GM21515 (cell line): ENCODE results near the gene FAM53B.
A peak's percentile ranks its signal among the peaks of the same experiment; 100 is the strongest.

Experiments used
- ATAC-seq: cut with Tn5 transposase; IDR thresholded peaks from one replicate; pipeline ENCODE4 v1.9.1; 2021; ENCODE audit not compliant: unreplicated experiment

Gene FAM53B

DNA sequence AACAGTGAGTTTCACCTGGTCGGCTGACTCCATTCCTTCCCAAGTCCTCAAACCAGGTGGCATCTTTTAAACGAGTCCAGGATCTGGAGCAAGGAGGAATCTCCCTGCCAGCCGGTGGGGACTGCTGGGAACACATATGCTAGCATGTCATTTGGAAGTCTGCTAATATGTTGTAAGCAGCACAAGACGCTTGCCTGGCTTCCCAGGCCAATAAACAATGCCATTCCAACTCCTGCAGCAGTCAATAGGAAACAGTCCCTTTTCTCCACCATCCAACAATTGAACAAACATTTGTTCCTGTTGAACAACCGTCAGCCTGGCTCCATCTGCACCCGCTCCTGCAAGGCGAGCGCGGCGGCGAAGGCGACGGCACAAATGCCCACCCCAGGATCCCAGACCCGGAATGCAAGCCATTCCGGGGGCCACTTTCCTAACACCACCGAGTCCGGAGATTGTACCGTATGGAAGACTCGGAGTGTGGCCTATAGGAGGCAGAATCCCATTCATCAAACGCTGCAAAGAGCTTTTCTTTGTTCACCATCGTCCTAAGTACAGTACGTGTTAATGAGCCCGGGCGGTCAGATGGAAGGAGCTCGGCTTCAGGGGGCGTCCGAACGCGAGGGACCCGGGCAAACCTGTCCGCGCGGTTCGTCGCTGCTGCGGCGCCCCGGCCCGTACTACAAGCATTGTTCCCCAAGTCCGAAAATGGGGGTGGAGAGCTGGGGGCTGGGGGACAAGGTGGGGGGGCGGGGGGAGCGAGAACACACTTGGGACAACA is 1.6 kb downstream of the FAM53B start:
- no peak for ATAC-seq

DNA sequence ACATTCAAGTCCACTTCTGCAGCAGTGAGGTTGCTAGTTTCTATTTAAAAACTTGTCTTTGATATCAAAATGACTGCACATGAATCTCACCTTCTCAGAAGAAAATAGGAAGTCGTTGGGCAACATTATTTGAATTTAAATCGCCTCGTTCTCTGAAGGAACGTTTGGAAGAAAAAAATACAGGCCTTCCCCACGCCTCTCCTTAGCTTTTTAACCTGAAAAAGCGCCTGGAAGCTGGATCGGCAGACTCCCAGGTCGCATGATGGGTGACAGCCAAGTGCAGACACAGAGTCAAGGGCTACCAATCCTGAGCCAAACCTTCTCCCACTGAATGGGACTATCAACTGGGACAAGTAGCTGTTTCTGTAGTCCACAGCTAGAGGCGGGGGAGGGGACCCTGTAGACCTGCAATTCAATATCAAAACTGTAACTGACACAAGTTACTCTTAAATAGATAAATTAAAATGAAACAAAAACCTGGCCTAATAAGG is 2.2 kb downstream of the FAM53B start:
- no peak for ATAC-seq

DNA sequence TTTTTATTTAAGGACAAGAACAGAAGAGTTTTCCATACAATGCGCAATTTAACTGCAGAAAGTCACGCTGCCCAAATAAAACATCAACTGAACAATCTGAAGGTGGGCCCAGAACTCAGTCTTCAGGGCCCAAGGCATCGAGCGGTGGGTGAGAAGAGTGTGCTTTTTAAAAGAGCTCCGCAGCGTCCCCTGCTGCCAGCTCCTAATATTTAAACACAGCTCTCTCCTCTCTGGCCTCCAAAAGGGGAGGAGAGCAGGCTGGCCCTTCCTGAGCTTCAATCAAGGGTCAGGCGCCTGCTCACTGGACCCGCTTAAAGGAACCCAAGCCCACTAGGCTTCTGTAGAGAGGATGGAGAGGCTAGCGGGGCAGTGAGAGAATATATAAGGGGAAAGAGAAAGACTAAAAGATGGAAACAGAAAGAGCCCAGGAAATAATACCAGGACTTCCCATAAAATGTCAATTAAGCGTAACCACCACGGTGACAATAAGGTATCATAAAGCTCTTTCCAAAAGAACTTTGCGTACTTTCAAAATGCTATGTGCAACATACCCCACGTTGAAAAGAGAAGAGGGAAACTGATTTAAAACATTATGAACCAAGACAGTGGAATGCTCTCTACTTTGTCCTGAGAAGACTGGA is 2.8 kb downstream of the FAM53B start:
- no peak for ATAC-seq

DNA sequence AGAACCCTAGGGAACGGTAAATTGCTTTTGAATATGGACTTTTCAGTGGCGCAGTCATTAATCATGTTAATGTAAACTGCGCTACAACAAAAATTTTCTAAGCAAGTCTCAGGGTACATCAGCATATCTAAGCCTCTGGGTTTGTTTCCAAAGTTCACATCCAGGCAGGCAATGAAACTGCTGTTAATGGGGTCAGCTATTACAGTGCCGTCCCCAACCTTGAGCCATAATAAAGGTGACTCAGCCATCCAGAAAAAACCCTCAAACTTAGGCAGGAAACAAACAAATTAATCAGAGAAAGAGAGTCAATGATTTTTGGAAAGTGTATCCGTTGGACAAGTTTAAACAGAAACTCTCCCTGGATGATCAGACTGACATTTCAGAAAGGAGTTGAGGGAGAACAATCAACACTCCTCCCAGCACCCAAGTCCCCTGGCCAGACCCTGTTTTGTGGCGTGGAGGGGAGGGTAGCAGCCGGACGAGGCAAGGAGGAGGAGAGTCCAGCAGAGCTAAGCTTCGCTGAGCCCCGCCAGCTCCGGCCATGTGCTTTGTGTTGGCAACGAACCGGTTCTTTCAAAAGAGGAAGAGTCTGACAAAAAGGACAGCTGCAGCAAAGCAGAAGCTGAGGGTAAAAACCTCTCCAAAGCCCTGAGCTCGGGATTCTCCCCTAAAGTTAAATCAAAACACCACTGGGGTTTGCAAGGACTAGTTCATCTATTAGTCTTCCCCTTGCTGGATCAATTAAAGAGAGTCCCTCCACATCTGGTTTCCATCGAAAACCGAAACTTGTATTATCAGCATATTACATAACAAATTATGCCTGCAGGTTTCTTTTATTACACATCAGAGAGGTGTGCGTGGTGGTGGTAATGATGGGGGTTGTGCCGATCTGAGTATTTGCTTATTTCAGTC is 3.6 kb downstream of the FAM53B start:
- no peak for ATAC-seq

DNA sequence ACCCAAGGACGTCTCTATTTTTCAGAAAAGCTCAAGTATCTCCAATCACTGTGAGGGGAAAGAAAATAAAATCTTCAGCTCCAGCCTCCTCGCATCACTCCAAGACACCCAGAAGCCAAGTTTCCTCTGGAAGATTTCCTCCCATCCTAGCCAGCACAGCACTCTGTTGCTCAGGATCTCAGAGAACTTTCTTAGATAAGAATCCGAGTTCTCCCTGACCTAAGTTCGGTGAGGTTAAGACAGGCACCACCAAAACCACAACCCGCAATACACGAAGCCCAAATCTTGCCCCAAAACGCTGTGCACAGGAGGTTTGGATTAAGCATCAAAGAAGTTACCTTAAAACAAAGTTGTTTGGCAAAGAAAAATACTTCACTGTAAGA is 4.2 kb downstream of the FAM53B start:
- no peak for ATAC-seq

DNA sequence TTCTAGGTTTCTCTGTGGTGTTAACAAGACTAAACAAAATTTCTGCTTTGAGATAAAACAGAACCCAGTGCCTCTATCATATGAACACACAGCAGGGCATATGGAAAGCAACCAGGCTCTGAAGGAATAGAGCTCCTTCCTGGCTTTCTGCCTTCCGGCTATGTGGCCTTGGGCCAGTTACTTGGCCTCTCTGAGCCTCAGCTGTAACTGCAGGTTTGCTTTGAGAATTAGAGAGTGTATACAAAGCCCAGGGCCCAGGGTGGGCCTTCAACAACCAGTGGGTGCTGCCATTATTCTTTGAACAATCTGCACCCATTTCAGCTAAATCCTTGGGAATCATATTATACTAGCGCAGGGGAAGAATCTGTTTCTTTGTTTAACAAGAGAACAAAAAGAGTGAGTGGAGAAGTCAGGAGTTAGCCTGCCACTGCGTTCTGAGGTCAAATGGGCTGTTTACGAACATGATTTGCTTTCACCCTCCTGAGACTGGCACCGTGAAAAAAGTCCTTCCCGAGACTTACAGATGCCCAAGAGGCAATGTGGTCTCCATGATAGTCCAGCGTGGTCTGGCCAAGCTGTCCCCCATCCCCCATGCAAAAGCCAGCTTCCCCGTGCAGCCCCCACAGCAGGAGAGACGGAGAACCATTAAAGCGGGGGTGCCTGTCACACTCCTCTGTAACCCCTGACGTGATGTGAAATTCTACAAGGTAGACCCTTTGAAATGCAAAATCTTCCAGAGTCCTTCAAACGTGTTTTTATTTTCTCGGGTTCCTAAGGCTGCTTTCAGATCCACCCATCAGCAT is 4.9 kb downstream of the FAM53B start:
- ATAC-seq, result no peak

DNA sequence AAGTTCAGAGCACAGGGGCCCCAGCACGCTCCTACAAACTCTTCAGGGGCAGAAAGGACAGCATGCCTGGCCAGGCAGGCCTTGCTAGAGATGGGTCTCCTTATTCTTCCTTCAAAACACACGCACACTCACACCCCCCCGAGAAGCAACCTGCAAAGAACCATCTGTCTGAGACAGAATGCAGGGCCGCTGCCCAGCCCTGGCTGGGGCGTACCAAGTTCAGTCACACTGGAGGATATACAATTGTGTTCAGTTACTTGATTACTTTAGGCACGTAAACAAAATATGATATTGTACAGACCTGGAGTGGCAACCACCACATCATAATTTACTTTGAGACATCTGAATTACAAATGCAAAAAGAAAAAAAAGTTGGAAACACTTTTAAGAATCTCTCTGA is 5.7 kb downstream of the FAM53B start:
- no peak for ATAC-seq

DNA sequence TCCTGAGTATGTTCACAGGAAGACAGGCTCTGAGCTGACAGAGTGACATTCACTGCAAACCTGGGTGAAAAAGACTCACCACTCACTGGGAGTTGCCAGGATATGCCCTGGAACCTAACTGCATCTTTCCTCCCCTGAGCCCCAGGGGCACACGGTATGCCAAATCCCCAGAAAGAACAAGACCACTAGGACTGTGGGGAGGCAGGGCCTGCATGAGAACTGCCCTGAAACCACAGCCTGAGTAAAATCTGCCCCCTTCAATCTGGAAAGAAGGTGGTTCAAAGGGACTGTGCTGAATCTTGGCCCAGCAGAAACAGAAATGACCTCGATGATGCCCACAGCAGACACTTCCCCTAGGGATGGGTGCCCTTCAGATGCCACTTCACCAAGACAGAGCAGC is 6.5 kb downstream of the FAM53B start:
- ATAC-seq, result no peak

DNA sequence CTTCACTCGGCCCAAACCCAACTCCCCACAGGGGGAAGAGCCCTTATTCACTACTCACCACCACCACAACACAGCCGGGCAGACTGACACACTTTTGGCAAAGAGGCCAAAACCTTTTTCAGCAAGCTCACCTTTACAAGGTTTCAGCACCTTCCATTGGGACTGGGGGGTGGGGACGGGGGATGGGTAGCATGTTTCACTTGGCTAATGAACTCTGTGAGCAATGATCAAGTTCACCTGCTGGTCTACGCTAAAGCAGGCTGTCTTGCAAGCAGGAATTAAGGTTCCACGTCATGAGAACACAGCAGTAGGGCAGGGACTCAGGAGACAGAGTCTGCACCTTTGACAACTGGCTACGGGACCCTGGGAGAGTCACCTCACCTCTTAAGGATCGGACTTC is 7.0 kb downstream of the FAM53B start:
- no peak for ATAC-seq

DNA sequence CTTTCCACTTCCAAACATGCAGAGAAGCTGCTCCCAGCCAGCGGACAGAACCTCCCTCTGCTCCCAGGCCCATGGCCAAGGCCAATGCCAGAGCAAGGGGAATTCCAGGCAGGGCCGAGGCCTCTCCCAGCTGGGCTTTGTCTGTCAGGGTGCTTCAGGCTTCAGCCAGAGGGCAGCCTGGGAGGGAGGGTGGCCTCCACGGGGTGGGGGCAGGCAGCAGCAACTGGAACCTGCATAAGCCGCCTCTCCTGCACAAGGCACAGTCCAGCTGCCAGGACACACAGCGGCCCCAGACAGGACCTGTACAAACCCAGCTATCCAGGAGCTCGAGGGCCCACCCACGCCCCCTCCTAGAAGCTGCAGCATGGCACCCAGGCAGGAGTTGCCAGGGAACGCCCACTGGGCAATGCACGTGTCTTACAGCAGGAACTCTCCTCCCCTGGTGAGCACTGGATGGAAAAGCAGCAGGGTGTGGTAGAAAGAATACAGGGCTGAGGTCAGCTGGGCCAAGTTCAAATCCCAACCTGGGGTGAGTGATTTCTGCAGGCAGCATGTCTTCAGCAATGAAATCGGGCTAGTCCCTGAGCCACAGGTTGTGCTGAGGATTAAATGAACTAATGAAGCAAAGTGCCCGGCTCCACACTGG is 7.6 kb downstream of the FAM53B start:
- ATAC-seq, result no peak

DNA sequence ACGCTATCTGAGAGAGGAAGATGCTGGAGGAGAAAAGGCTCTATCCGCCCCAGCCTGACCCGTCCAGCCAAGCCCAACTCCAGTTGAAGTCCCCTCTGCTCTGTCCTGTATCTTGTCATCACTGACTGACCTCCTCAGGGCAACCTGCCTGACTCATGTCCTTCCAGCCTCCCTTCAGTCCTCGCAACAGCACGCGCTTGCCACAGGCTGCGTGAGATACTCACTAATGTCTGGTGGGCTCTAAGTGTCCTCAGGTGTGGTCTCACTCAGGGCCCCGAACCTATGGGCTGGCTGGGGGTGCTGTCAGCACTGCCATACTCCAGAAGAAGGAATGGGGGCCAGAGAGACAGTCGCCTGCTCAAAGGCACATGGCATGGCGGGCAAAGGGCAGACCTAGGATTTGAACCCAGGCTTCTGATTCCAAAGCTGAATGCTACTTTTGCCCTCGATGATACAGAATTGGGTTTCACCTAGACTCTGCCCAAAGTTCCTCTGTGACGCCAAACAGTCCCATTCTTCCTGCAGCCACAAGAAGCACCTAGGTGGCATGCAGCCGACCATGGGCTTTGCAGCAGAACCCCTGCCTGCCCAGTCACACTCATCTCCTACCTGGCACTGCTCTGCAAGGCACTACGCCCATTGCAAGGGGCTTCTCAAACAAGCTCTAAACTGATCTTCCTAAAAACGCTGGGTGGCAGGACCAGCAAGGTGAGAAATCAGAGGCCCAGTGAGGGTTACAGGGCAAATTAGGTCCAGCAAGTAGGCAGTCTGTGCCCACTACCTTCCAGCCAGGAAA is 8.5 kb downstream of the FAM53B start:
- ATAC-seq, result no peak

DNA sequence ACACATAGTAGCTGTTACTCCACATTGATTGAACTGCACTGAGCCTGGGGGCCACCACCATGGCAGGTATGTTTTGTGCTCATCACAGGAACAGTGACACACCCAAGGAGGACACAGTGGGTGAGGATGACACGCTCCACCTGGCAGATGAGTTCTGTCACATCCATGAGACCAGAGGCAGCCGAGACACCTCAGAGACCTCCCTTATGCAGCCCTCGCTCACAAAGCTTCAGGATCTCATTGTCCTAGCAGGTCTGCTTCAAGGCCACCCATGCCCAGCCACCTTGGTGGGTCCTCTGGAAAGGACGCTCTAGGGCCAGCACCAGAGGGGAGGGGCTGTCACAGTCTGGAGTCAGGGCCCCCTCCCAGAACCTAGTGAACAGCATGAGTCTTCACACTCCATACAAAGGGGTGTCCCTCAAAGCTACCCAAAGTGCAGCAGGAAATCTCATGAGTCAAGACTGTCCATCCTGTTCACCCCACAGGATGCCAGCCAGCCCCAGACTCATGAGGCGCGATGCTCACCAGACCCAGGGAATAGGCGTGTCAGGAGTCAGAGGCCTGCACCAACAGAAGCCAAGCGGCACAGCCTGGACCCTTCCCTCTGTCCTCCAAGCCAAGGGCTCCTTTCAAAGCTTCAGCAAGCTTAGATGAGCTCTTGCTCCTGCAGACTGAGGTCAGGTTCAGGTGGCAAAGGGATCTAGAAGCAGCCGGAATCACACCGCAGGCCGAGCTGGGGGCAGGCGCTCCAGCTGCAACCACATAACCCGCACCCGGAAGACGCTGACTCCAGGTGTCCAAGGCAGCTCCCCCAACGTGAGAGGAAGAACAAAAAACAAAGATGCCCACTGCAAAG is 9.6 kb downstream of the FAM53B start:
- no peak for ATAC-seq

DNA sequence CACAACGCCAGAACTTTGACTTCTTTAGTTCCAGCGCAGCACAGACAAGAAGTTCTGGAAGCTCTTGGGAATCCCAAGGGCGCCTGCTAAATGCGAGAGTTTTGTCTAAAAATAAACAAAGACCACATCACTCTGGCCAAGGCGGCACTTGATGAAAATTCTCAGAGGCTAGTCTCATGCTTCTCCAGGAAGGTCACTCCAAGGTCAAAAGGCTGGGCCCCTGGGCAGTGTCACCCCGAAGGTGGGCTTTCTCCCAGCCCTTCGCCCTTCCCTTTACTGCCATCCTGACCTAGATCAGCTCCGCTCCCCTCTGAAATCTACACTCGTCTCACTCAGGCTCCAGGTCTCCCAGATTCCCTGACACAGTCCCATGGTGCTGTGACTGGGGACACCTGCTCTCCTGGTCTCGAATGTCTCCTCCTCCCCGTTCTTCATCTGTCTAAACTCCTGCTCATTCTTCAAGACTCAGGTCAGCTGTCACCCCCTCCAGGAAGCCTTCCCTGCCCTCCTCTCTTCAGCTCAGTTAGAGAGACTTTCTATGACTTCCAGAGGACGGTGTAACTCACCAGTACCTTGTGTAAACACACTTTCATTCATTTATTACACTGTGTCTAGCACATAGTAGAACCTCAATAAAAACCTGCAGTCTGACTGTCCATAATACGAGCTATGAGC is 10.5 kb downstream of the FAM53B start:
- no peak for ATAC-seq

DNA sequence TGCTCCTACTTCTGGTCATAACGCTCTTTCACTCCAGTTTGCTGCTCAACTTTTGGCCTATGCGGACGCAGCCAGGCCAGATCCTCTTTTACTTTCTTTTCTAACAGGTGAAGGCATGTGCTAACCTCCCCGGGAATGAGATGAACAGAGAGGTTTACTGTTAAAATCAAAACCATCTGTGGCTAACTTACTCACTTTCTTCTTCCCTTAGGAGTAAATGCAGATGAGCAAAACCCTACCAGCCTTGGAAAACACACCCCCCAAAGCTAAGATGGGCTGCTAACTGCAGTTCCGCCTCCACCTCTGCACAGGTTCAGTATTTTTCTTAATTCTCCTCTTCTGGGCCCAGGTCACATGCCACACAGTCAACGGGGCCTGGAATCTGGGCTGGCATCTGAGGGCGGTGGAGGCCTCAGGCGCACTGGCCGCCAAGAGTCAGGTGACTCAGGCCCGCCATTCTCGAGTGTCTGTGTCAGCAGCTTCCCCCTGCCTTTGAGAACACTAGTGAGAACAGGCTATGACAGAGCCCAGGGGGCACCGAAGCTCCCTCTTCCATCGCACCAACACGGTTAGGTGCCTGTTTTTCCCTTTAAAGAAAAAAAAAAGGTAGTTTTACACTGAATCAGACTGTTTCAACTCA is 11.1 kb downstream of the FAM53B start:
- peak; percentile 69 for ATAC-seq

DNA sequence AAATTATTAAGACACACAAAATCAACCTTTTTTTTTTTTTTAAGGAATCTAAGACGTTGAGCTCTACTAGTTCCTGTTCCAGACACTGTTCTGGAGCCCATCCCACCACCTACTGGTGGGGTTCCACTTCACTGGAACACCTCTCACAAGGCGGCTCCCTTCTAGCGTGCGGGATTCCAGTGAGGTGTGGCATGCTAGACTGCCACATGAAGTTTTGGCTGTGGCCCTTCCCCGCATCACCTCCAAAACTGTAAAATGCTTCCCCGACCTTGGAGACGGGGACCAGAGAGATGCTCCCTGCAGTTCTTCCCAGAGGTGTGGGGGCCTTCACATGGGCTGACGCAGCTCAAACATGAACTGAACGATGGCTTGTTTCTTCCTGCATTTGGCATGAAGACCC is 12.6 kb downstream of the FAM53B start:
- no peak for ATAC-seq

DNA sequence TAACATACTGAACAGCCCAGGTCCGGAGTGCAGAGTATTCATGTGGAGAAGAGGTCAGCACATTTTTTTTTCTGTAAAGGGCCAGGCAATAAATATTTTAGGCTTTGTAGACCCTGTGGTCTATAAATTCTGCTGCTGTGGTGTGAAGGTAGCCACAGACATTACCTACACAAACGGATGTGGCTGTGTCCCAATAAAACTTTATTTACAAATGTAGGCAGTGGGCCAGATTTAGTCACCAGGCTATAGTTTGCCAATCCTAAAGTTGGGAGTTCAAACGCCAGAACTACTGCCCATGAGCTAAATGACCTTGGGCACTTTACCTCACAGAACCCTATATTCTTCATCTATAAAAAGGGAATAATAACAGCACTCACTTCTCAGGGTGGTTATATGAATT is 13.4 kb downstream of the FAM53B start:
- ATAC-seq, result no peak

DNA sequence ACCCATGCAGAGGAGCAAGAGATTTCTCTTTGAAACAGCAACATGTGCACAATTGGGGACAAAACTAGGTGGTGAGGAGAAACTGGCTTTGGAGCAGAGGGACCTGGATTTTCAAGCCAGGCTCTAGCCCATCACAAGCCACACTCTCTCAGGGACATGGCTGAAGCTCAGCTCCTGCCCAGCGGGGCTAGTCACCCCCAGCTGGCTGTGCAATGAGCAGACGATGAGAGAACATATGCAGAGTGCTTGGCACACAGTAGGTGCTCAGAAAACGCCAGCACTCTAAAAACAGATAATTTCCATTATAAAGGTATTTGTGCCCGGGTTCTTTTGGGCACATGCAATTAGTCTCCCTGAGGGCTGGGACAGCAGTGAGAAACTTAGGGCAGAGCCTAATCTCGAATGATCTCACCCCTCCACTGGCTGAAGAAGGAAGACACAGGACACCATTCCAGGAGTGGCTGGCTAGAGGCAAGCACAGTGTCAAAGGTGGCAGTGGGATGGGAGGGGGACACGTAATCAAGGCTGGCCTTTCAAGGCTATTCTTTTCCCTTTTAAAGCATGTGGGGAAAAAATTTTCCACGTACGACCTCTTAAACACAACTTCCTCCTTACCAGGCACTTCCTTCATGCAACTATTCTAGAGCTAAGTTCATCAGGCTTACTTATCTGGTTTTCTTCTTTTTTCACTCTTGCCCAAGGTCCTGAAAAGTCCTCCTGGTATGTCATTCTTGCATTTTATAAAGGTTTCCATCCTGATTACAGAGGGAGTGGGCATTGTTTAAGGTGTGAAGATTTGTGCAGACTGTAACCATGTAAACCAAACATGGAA is 15.1 kb downstream of the FAM53B start:
- no peak for ATAC-seq
